ENCODE measurements around the gene CHL1.

DNA sequence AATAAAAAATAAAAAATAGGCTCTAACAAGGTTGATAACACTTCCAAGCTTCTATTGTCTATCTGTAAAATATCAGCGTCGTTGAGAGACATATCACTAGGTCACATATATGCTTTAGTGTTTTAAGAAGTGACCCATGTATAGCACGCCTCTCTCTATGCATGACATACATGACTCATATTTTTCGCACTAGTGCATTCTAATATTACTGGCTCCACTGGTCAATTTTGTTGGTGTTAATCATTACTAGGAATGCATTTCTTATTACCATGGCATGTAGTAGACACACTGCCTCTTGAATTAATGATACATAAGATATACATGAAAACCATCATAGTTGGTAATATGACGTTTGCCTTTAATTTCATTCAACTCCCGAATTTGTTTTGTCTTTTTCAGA lies 203.1 kb downstream of the CHL1 start:
- TF ChIP-seq, protein P1, sequence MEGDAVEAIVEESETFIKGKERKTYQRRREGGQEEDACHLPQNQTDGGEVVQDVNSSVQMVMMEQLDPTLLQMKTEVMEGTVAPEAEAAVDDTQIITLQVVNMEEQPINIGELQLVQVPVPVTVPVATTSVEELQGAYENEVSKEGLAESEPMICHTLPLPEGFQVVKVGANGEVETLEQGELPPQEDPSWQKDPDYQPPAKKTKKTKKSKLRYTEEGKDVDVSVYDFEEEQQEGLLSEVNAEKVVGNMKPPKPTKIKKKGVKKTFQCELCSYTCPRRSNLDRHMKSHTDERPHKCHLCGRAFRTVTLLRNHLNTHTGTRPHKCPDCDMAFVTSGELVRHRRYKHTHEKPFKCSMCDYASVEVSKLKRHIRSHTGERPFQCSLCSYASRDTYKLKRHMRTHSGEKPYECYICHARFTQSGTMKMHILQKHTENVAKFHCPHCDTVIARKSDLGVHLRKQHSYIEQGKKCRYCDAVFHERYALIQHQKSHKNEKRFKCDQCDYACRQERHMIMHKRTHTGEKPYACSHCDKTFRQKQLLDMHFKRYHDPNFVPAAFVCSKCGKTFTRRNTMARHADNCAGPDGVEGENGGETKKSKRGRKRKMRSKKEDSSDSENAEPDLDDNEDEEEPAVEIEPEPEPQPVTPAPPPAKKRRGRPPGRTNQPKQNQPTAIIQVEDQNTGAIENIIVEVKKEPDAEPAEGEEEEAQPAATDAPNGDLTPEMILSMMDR (IDR thresholded peaks at IDR 0.05; ENCODE audit: borderline replicate concordance, extremely low read depth, low read length, poor library complexity, severe bottlenecking) = no peak
- no peak for TF ChIP-seq EZH2 (IDR thresholded peaks at IDR 0.05; ENCODE audit: borderline replicate concordance, low read depth, low read length, severe bottlenecking)

Data from DND-41 (cell line).